GM12878 (cell line): Measurements from ENCODE around the gene PDE6G. TPM values are rescaled to one million over a fixed set of nuclear protein-coding genes. Genes with fewer than 3 reads are reported as not detected.

Experiments used
- ATF2 ChIP-seq: IDR thresholded peaks from 2 replicates; pipeline ENCODE4 v1.6.1; 2012; ENCODE audit warnings: low read length, inconsistent platforms
- BCLAF1 ChIP-seq: fragments of 450-650 bp; IDR thresholded peaks from 2 replicates; pipeline ENCODE4 v1.6.1; 2017; ENCODE audit warnings: antibody characterized with exemption, mild to moderate bottlenecking, moderate library complexity
- CUX1 ChIP-seq: IDR thresholded peaks from 2 replicates; pipeline ENCODE4 v1.6.1; 2012; ENCODE audit warnings: improper control_type of control experiment, low read depth, low read length; ENCODE audit not compliant: insufficient replicate concordance
- ESRRA ChIP-seq: IDR thresholded peaks from 2 replicates; pipeline ENCODE4 v1.6.1; 2012; ENCODE audit warnings: mild to moderate bottlenecking, low read length, improper control_type of control experiment
- FOS ChIP-seq: IDR thresholded peaks from 3 replicates; pipeline ENCODE4 v1.6.1; 2011; ENCODE audit warnings: borderline replicate concordance; ENCODE audit not compliant: insufficient read length; ENCODE audit errors: extremely low read depth
- GABPA ChIP-seq: IDR thresholded peaks from 2 replicates; pipeline ENCODE4 v1.6.1; 2014; ENCODE audit warnings: antibody characterized with exemption, low read depth, mild to moderate bottlenecking, inconsistent platforms
- IKZF1 ChIP-seq: fragments of 450-650 bp; conservative IDR thresholded peaks from 2 replicates; pipeline ENCODE4 v1.6.1; 2017; ENCODE audit warnings: antibody characterized with exemption, mild to moderate bottlenecking
- IKZF2 ChIP-seq, 2 experiments: fragments of 450-650 bp; IDR thresholded peaks; 2 replicates each; pipeline ENCODE4 v1.6.1; 2017; ENCODE audit warnings: mild to moderate bottlenecking in 2 of 2, moderate library complexity in 2 of 2
- JUNB ChIP-seq: IDR thresholded peaks from 2 replicates; pipeline ENCODE4 v1.6.1; 2016; ENCODE audit warnings: antibody characterized with exemption, mild to moderate bottlenecking
- LARP7 ChIP-seq: fragments of 450-650 bp; IDR thresholded peaks from 2 replicates; pipeline ENCODE4 v1.6.1; 2017; ENCODE audit warnings: mild to moderate bottlenecking
- MAX ChIP-seq: IDR thresholded peaks from 2 replicates; pipeline ENCODE4 v1.6.1; 2012; ENCODE audit warnings: low read depth, low read length, improper control_type of control experiment
- MEF2A ChIP-seq: IDR thresholded peaks from 2 replicates; pipeline ENCODE4 v1.6.1; 2011; ENCODE audit warnings: low read depth, mild to moderate bottlenecking, low read length, moderate library complexity; ENCODE audit not compliant: insufficient read depth
- MTA3 ChIP-seq: IDR thresholded peaks from 2 replicates; pipeline ENCODE4 v1.6.1; 2012; ENCODE audit warnings: low read length, inconsistent platforms, borderline replicate concordance
- MXI1 ChIP-seq: fragments of 150-350 bp; IDR thresholded peaks from 2 replicates; pipeline ENCODE4 v1.6.1; 2011; ENCODE audit warnings: low read depth, mild to moderate bottlenecking, inconsistent platforms, low read length, improper control_type of control experiment
- PAX8 ChIP-seq: fragments of 450-650 bp; IDR thresholded peaks from 2 replicates; pipeline ENCODE4 v1.6.1; 2017; ENCODE audit warnings: mild to moderate bottlenecking, moderate library complexity
- POU2F2 ChIP-seq: IDR thresholded peaks from 3 replicates; pipeline ENCODE4 v1.6.1; 2011; ENCODE audit warnings: low read depth, mild to moderate bottlenecking, low read length, borderline replicate concordance
- RCOR1 ChIP-seq: conservative IDR thresholded peaks from 2 replicates; pipeline ENCODE4 v1.6.1; 2012; ENCODE audit warnings: low read depth, low read length, improper control_type of control experiment
- RUNX3 ChIP-seq: IDR thresholded peaks from 2 replicates; pipeline ENCODE4 v1.6.1; 2012; ENCODE audit warnings: low read length, inconsistent platforms
- SIX5 ChIP-seq: IDR thresholded peaks from 2 replicates; pipeline ENCODE4 v1.6.1; 2011; ENCODE audit warnings: mild to moderate bottlenecking, low read depth, low read length, moderate library complexity; ENCODE audit not compliant: severe bottlenecking
- TARDBP ChIP-seq: IDR thresholded peaks from 2 replicates; pipeline ENCODE4 v1.6.1; 2016; ENCODE audit warnings: borderline replicate concordance
- ZSCAN29 ChIP-seq: fragments of 450-650 bp; IDR thresholded peaks from 2 replicates; pipeline ENCODE4 v1.6.1; 2017; ENCODE audit warnings: mild to moderate bottlenecking, moderate library complexity
- polyA plus RNA-seq, 11 experiments: library from polyadenylated mRNA; depleted of rRNA in 4 of 11; unstranded in 6 of 11; stranded (reverse) in 5 of 11; fragments of >200 nt; fragmentation: Nextera tagmentation in 4 of 11; fragmentation: Illumina TruSeq in 1 of 11; extraction: Ambion mirVana in 4 of 11; extraction: Trizol in 1 of 11; gene quantifications; 1 replicate in 1 of 11; 2 replicates in 10 of 11; pipeline versions ENCODE4 v1.2.1 to v1.2.3, GENCODE V29; 2011 to 2016; ENCODE audit warnings: inconsistent platforms in 2 of 11, missing spikeins in 2 of 11, low read depth in 1 of 11
- total RNA-seq, 4 experiments: library from RNA; depleted of rRNA in 3 of 4; stranded (reverse); fragments of >200 nt in 3 of 4; fragmentation: Illumina TruSeq in 1 of 4; extraction: Trizol in 1 of 4; gene quantifications; 2 replicates each; pipeline versions ENCODE4 v1.2.1 to v1.2.3, GENCODE V29; 2013 to 2021

Gene PDE6G
- total and polyA plus RNA-seq, 10 of the 15 experiments (the other 5 are each of a cell fraction or from before 2014, with no cell fraction given) = 0.55 to 12.1 (median 4.3) TPM

GRCh38 chr17:81636505-81637288, 19.6 kb downstream of the PDE6G start, which contains the start of the genes NPLOC4 and TSPAN10 (continued):
- TF ChIP-seq FOS (no peak), IKZF1 (peak; percentile 97), RUNX3 (0 out of 2 replicates have a peak, but pooled peaks have one; percentile 29), IKZF2 (IDR thresholded peaks at IDR 0.05) (peak in 1 of 2 experiments; percentile 63; a peak in 1 of 4 replicates), BCLAF1 (0 out of 2 replicates have a peak, but pooled peaks have one; percentile 57), MXI1 (peak; percentile 82; the same call in 1 of the 2 replicates), POU2F2 (peak; percentile 84; the same call in 2 of the 3 replicates), RCOR1 (0 out of 2 replicates have a peak, but pooled peaks have one; percentile 74), LARP7 (peak; percentile 100), MEF2A (peak; percentile 37; the same call in 1 of the 2 replicates), MAX (no peak), CUX1 (no peak), JUNB (no peak), GABPA (peak; percentile 82), SIX5 (peak; percentile 65), TARDBP (peak; percentile 62; the same call in 1 of the 2 replicates), ESRRA (no peak; the same call in 1 of the 2 replicates), ATF2 (no peak), ZSCAN29 (peak; percentile 81; the same call in 1 of the 2 replicates), MTA3 (no peak), PAX8 (no peak)
